Endothelial cell (in vitro differentiated cells): ENCODE results near the gene RAMP1. TPM values are rescaled to one million over a fixed set of nuclear protein-coding genes. Genes with fewer than 3 reads are reported as not detected.

Experiments
- DNase-seq: peaks from one replicate; pipeline ENCODE4 v3.0.0; 2021; ENCODE audit warnings: low spot score
- H3K27ac Mint-ChIP-seq: one replicate; pipeline ENCODE4 v1.8.0; 2021; ENCODE audit warnings: mixed read lengths, inconsistent platforms; ENCODE audit not compliant: unreplicated experiment
- H3K27me3 Mint-ChIP-seq: one replicate; pipeline ENCODE4 v1.8.0; 2021; ENCODE audit warnings: mild to moderate bottlenecking, moderate library complexity, mixed read lengths, inconsistent platforms; ENCODE audit not compliant: unreplicated experiment
- H3K36me3 Mint-ChIP-seq: one replicate; pipeline ENCODE4 v1.8.0; 2021; ENCODE audit warnings: mild to moderate bottlenecking, low read depth, mixed read lengths, inconsistent platforms; ENCODE audit not compliant: unreplicated experiment
- H3K4me1 Mint-ChIP-seq: one replicate; pipeline ENCODE4 v1.8.0; 2021; ENCODE audit warnings: mild to moderate bottlenecking, mixed read lengths, inconsistent platforms; ENCODE audit not compliant: unreplicated experiment
- H3K4me3 Mint-ChIP-seq: one replicate; pipeline ENCODE4 v1.8.0; 2021; ENCODE audit warnings: mild to moderate bottlenecking, mixed read lengths, inconsistent platforms; ENCODE audit not compliant: unreplicated experiment
- H3K9me3 Mint-ChIP-seq: one replicate; pipeline ENCODE4 v1.8.0; 2021; ENCODE audit warnings: mixed read lengths, inconsistent platforms; ENCODE audit not compliant: unreplicated experiment
- CTCF ChIP-seq: fragments of 200-600 bp; sonication (generic); IDR thresholded peaks from one replicate; pipeline ENCODE4 v1.5.0; 2021; ENCODE audit warnings: antibody characterized with exemption; ENCODE audit not compliant: unreplicated experiment
- total RNA-seq: library from RNA; stranded (reverse); fragmentation: NEBNext Ultra II Directional; extraction: Animal tissue kit (Norgen Biotek cat#: 25700); gene quantifications from one replicate; pipeline ENCODE4 v1.2.1, GENCODE V29; 2021; ENCODE audit not compliant: unreplicated experiment

Gene RAMP1
- total RNA-seq, 1 donor from 2014 or later: 2.2 TPM

DNA sequence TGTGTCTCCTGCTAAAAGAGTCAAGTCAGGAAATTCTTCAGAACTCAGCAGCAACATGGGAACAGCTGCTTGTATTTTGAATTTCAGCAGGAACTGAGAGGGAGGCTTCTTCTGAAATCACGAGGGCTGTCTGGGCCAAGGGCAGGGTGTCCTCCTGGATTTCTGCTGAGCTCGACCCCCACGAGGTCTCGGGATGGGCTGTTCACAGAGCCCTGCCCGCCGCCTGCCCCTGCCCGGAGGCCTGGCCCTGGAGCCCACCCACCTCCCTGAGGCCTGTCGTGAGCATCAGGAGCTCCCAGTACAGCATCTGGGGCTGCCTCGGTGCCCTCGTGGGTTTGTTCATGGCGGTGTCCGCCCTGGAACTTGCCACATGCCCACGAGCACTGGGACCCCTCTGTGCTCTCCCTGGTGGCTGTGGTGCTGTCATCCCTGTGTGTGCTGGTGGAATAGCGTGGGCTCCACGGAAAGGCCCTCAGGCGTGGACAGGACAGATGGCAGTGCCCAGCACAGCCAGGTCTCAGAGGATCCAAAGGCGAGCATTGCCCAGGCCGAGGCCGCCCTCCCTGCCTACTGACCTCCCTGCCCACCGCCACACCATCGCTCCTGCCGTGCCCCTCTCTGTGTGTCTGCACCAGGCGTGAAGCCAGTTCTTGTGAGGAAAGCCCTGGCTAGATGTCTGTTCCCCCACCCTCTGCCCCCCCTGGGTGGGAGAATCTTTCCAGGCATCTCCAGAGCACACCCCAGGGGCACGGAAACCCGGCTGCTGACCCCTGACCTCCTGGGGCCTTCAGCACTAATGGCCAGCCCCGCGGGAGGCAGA, 25.9 kb downstream of the RAMP1 start:
- no peak for DNase-seq
- TF ChIP-seq CTCF: no peak
- peaks cover 8% of the 10 kb centered on the region for H3K27me3 Mint-ChIP-seq
- H3K4me3 Mint-ChIP-seq: no peak overlapping the region
- H3K36me3 Mint-ChIP-seq: no peaks in the 10 kb centered on the region
- no peak overlapping the region for H3K27ac Mint-ChIP-seq
- no peaks in the 10 kb centered on the region for H3K4me1 Mint-ChIP-seq
- H3K9me3 Mint-ChIP-seq: no peaks in the 10 kb centered on the region

GRCh38 chr2:237885931-237886684, 26.7 kb downstream of the RAMP1 start:
- H3K4me1 Mint-ChIP-seq: no peaks in the 10 kb centered on the region
- no peak overlapping the region for H3K4me3 Mint-ChIP-seq
- no peak overlapping the region for H3K27ac Mint-ChIP-seq
- H3K36me3 Mint-ChIP-seq: no peaks in the 10 kb centered on the region
- TF ChIP-seq CTCF: no peak
- H3K27me3 Mint-ChIP-seq: peaks cover 8% of the 10 kb centered on the region
- no peak for DNase-seq
- H3K9me3 Mint-ChIP-seq: no peaks in the 10 kb centered on the region

DNA sequence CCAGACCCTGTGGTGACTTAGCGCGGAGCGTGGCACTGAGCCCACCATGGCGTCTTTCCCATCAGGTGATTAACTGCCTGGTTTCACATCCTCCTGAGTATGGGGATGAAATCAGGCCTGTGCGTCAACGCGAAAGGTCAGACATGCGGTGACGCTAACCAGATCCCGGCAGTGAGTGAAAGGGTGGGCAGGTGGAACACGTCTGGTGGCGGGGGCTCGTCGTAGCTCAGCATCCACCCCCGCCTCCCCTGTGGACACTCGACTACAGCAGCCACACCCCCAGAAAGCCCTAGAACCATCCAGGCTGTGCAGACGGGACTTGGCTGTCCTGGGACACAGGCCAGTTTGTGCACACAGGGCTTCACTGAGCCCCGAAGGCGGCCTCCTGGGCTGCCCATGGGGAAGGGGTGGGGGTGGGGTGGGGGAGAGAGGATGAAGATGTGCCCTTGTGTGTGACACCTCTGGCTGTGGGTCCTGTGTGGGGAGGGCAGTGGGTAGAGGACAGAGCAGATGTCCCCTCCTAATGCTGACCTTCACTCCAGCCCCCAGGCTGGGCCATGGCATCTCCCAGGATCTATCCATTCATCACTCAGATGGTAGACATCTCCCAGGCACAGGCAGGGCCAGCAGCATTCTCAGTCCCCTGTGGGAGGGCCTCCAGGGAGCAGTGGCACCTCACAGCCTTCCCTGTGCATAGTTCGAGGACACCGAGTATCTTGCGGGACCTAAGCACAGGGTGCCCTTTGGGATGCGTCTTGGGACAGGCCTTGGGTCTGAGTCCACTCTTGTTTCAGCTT, 27.5 kb downstream of the RAMP1 start:
- peaks cover 8% of the 10 kb centered on the region for H3K27me3 Mint-ChIP-seq
- H3K4me3 Mint-ChIP-seq: no peak overlapping the region
- no peaks in the 10 kb centered on the region for H3K4me1 Mint-ChIP-seq
- TF ChIP-seq CTCF: no peak
- H3K27ac Mint-ChIP-seq: no peak overlapping the region
- no peaks in the 10 kb centered on the region for H3K9me3 Mint-ChIP-seq
- H3K36me3 Mint-ChIP-seq: no peaks in the 10 kb centered on the region
- no peak for DNase-seq

DNA sequence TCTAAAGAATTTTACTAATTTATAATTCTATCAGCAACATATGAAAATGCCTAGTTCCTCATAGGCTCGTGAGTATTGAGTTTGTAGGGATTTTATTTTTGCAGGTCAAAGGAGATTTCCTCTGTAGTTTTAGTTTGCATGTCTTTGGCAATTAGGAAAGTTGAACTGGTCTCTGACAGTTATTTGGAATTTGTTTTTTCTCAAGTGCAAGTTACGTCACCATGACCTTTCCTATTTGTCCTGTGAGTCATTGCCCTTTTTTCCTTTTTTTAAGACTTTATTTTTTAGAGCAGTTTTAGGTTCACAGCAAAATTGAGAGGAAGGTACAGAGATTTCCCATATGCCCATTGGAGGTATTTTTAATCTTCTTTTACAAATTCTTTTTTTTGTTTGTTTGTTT, 29.0 kb downstream of the RAMP1 start:
- no peak for TF ChIP-seq CTCF
- no peak for DNase-seq
- Mint-ChIP-seq H3K36me3 (no peaks in the 10 kb centered on the region), H3K9me3 (no peaks in the 10 kb centered on the region), H3K4me3 (no peak overlapping the region), H3K4me1 (peaks cover 9% of the 10 kb centered on the region), H3K27me3 (peaks cover 8% of the 10 kb centered on the region), H3K27ac (no peak overlapping the region)
